SH-SY5Y (cell line): Measurements from ENCODE around the gene C11orf42.

ENCODE experiments used
- GATA2 ChIP-seq: IDR thresholded peaks from 2 replicates; pipeline ENCODE4 v1.6.1; 2011; ENCODE audit warnings: mild to moderate bottlenecking, low read depth, low read length
- GATA3 ChIP-seq: IDR thresholded peaks from 2 replicates; pipeline ENCODE4 v1.6.1; 2011; ENCODE audit warnings: low read depth, mild to moderate bottlenecking, low read length, moderate library complexity

GRCh38 chr11:6216501-6216900 is 11.1 kb downstream of the C11orf42 start:
- TF ChIP-seq GATA2 (no peak), GATA3 (no peak)
